Muscle of leg (tissue), 11 donors: ENCODE results near the gene GPR21. TPM values are rescaled to one million over a fixed set of nuclear protein-coding genes. Genes with fewer than 3 reads are reported as not detected.
A peak's percentile ranks its signal among the peaks of the same experiment; 100 is the strongest.

Source experiments
- DNase-seq: peaks from one replicate; pipeline ENCODE4 v3.0.0; 2013
- H3K27ac ChIP-seq: one replicate; pipeline ENCODE4 v1.5.1; 2013; ENCODE audit warnings: mild to moderate bottlenecking, low read length, control low read depth
- H3K27me3 ChIP-seq: one replicate; pipeline ENCODE4 v1.6.1; 2013; ENCODE audit warnings: low read length; ENCODE audit not compliant: control insufficient read depth, insufficient read depth
- H3K36me3 ChIP-seq: one replicate; pipeline ENCODE4 v1.6.1; 2013; ENCODE audit warnings: low read length; ENCODE audit not compliant: control insufficient read depth, insufficient read depth
- H3K4me1 ChIP-seq: one replicate; pipeline ENCODE4 v1.6.1; 2013; ENCODE audit warnings: low read length; ENCODE audit not compliant: control insufficient read depth, insufficient read depth
- H3K4me3 ChIP-seq: one replicate; pipeline ENCODE4 v1.5.1; 2013; ENCODE audit warnings: low read length, control low read depth
- H3K9me3 ChIP-seq: replicated peaks from 2 replicates; pipeline ENCODE4 v1.6.1; 2013; ENCODE audit warnings: low read depth, low read length; ENCODE audit not compliant: control insufficient read depth
- WGBS: methylation state at CpG from one replicate; pipeline ENCODE4 v1.1.5; 2013; ENCODE audit warnings: missing lambda C conversion rate; ENCODE audit not compliant: insufficient coverage; 5-methylcytosine and 5-hydroxymethylcytosine counted together
- polyA plus RNA-seq, 8 donors: library from polyadenylated mRNA; unstranded; fragments of 120-200 nt; gene quantifications; one replicate each; pipeline versions ENCODE4 v1.2.1 to v1.2.3, GENCODE V29; 2013; ENCODE audit warnings: inconsistent platforms in 1 of 8, low replicate concordance in 1 of 8; ENCODE audit not compliant: insufficient read length in 8 of 8, insufficient read depth in 1 of 8
- total RNA-seq: library from RNA; stranded (reverse); fragments of 120-200 nt; gene quantifications from one replicate; pipeline ENCODE4 v1.2.4, GENCODE V29; 2013

The GPR21 gene
- total and polyA plus RNA-seq, 9 donors = 0.24 to 0.66 (median 0.38) TPM; not detected in 4

GRCh38 chr9:123044586-123044985 lies 11.1 kb downstream of the GPR21 start:
- Histone ChIP-seq H3K4me1 (no peaks in the 10 kb centered on the region), H3K36me3 (peaks cover 2% of the 10 kb centered on the region), H3K27me3 (no peaks in the 10 kb centered on the region), H3K4me3 (no peak overlapping the region), H3K9me3 (peaks cover 2% of the 10 kb centered on the region), H3K27ac (no peak overlapping the region)
- DNase-seq = no peak
- 59% methylated on average over 3 of the region's 4 CpGs for WGBS

- Histone ChIP-seq H3K36me3 (peaks cover 4% of the 10 kb centered on the region), H3K4me3 (no peak overlapping the region), H3K27ac (no peak overlapping the region), H3K9me3 (peaks cover 2% of the 10 kb centered on the region), H3K4me1 (no peaks in the 10 kb centered on the region), H3K27me3 (no peaks in the 10 kb centered on the region)
- WGBS = 80% methylated on average over 1 of the region's 3 CpGs
- DNase-seq = no peak
These were observed 13.1 kb downstream of the GPR21 start for GRCh38 chr9:123046406-123047195.

- Histone ChIP-seq H3K4me3 (no peak overlapping the region), H3K9me3 (no peaks in the 10 kb centered on the region), H3K36me3 (peaks cover 4% of the 10 kb centered on the region), H3K27me3 (no peaks in the 10 kb centered on the region), H3K27ac (peak overlapping the region; percentile 6), H3K4me1 (no peaks in the 10 kb centered on the region)
- DNase-seq = peak; percentile 45
- WGBS = no CpG with 5 or more reads among the region's 2 CpGs
These were observed 15.3 kb downstream of the GPR21 start for GRCh38 chr9:123048748-123049147.

GRCh38 chr9:123049589-123050222 lies 16.2 kb downstream of the GPR21 start:
- H3K4me3 ChIP-seq = no peak overlapping the region
- no peak for DNase-seq
- peaks cover 3% of the 10 kb centered on the region for H3K36me3 ChIP-seq
- no CpG with 5 or more reads among the region's 3 CpGs for WGBS
- no peak overlapping the region for H3K27ac ChIP-seq
- H3K9me3 ChIP-seq = no peaks in the 10 kb centered on the region
- no peaks in the 10 kb centered on the region for H3K4me1 ChIP-seq
- no peaks in the 10 kb centered on the region for H3K27me3 ChIP-seq

GRCh38 chr9:123053046-123053445 lies 19.6 kb downstream of the GPR21 start:
- Histone ChIP-seq H3K27me3 (no peaks in the 10 kb centered on the region), H3K36me3 (peaks cover 7% of the 10 kb centered on the region), H3K4me1 (no peaks in the 10 kb centered on the region), H3K4me3 (no peak overlapping the region), H3K27ac (no peak overlapping the region), H3K9me3 (no peaks in the 10 kb centered on the region)
- DNase-seq = no peak

GRCh38 chr9:123053711-123054110 lies 20.2 kb downstream of the GPR21 start:
- Histone ChIP-seq H3K4me1 (no peaks in the 10 kb centered on the region), H3K36me3 (peaks cover 7% of the 10 kb centered on the region), H3K27me3 (no peaks in the 10 kb centered on the region), H3K27ac (no peak overlapping the region), H3K9me3 (no peaks in the 10 kb centered on the region), H3K4me3 (no peak overlapping the region)
- DNase-seq = no peak
- WGBS = no CpG with 5 or more reads among the region's 2 CpGs

GRCh38 chr9:123058834-123059233 lies 25.4 kb downstream of the GPR21 start:
- Histone ChIP-seq H3K4me1 (no peaks in the 10 kb centered on the region), H3K9me3 (no peaks in the 10 kb centered on the region), H3K27me3 (no peaks in the 10 kb centered on the region), H3K36me3 (peaks cover 4% of the 10 kb centered on the region), H3K27ac (no peak overlapping the region), H3K4me3 (no peak overlapping the region)
- no peak for DNase-seq
- WGBS = no CpG with 5 or more reads among the region's 1 CpG

- Histone ChIP-seq H3K27me3 (no peaks in the 10 kb centered on the region), H3K4me1 (no peaks in the 10 kb centered on the region), H3K27ac (no peak overlapping the region), H3K9me3 (no peaks in the 10 kb centered on the region), H3K4me3 (no peak overlapping the region), H3K36me3 (peaks cover 4% of the 10 kb centered on the region)
- DNase-seq = no peak
- WGBS = 90% methylated on average over 1 of the region's 9 CpGs
These were observed 26.2 kb downstream of the GPR21 start for GRCh38 chr9:123059472-123060220.

GRCh38 chr9:123061216-123061615 lies 27.7 kb downstream of the GPR21 start:
- H3K4me1 ChIP-seq = no peaks in the 10 kb centered on the region
- WGBS = 96% methylated on average over 5 of the region's 7 CpGs
- no peaks in the 10 kb centered on the region for H3K9me3 ChIP-seq
- peaks cover 7% of the 10 kb centered on the region for H3K36me3 ChIP-seq
- H3K4me3 ChIP-seq = no peak overlapping the region
- DNase-seq = no peak
- no peaks in the 10 kb centered on the region for H3K27me3 ChIP-seq
- no peak overlapping the region for H3K27ac ChIP-seq
